ENCODE measurements around the gene GNB1.

- TF ChIP-seq PATZ1 (CRISPR knock-in tag; IDR thresholded peaks at IDR 0.05; ENCODE audit: borderline replicate concordance) (no peak), ZC3H10 (CRISPR knock-in tag; IDR thresholded peaks at IDR 0.05) (no peak), CREB5 (CRISPR knock-in tag; IDR thresholded peaks at IDR 0.05; ENCODE audit: low read depth) (no peak), RARB (CRISPR knock-in tag; IDR thresholded peaks at IDR 0.05) (no peak), ZFP30 (CRISPR knock-in tag; IDR thresholded peaks at IDR 0.05) (no peak), BACH2 (CRISPR knock-in tag; IDR thresholded peaks at IDR 0.05; ENCODE audit: borderline replicate concordance) (no peak), ESRRG (CRISPR knock-in tag; IDR thresholded peaks at IDR 0.05) (no peak), ZNF70 (CRISPR knock-in tag; IDR thresholded peaks at IDR 0.05) (no peak)
These were observed 18.4 kb downstream of the GNB1 start for GRCh38 chr1:1872329-1872994.

Measured in SK-N-SH treated with all-trans-retinoic acid at 6 μM for 48 hours (cell line).